Skeletal muscle satellite cell (primary cell): Measurements from ENCODE around the gene PRDM11.
"Not testable (repeated sequence)": the region's sequence is repeated elsewhere in the genome, so short reads cannot be mapped to it uniquely, and the experiment has no call there.

Experiments
- H3K27me3 ChIP-seq: 2 replicates; pipeline ENCODE4 v1.7.0; 2013; ENCODE audit warnings: low read length; ENCODE audit not compliant: control insufficient read depth, insufficient read depth
- H3K36me3 ChIP-seq: 2 replicates; pipeline ENCODE4 v1.7.0; 2013; ENCODE audit warnings: mild to moderate bottlenecking, control low read depth, low read length; ENCODE audit not compliant: insufficient read depth
- H3K4me1 ChIP-seq: 2 replicates; pipeline ENCODE4 v1.7.0; 2013; ENCODE audit warnings: low read length; ENCODE audit not compliant: control insufficient read depth, insufficient read depth
- H3K4me2 ChIP-seq: 2 replicates; pipeline ENCODE4 v1.7.0; 2013; ENCODE audit warnings: mild to moderate bottlenecking, low read length
- H3K4me3 ChIP-seq: 2 replicates; pipeline ENCODE4 v1.7.0; 2013; ENCODE audit warnings: low read length
- H3K9ac ChIP-seq: 2 replicates; pipeline ENCODE4 v1.7.0; 2013; ENCODE audit warnings: mild to moderate bottlenecking, low read depth, low read length, moderate library complexity
- H3K9me3 ChIP-seq: replicated peaks from 2 replicates; pipeline ENCODE4 v1.7.0; 2013; ENCODE audit warnings: mild to moderate bottlenecking, control low read depth, low read length

PRDM11 gene

GRCh38 chr11:45106440-45106839 lies 40.0 kb upstream of the PRDM11 start:
- peaks cover 10% of the 10 kb centered on the region for H3K4me1 ChIP-seq
- H3K9me3 ChIP-seq: no peaks in the 10 kb centered on the region
- peaks cover 42% of the 10 kb centered on the region for H3K27me3 ChIP-seq
- H3K4me2 ChIP-seq: no peak overlapping the region
- H3K4me3 ChIP-seq: no peak overlapping the region
- no peaks in the 10 kb centered on the region for H3K36me3 ChIP-seq
- H3K9ac ChIP-seq: no peak overlapping the region

GRCh38 chr11:45107029-45107428 lies 39.4 kb upstream of the PRDM11 start:
- Histone ChIP-seq H3K4me2 (no peak overlapping the region), H3K27me3 (peaks cover 45% of the 10 kb centered on the region), H3K9me3 (no peaks in the 10 kb centered on the region), H3K9ac (no peak overlapping the region), H3K4me1 (peaks cover 10% of the 10 kb centered on the region), H3K36me3 (no peaks in the 10 kb centered on the region), H3K4me3 (no peak overlapping the region)

- Histone ChIP-seq H3K9me3 (no peaks in the 10 kb centered on the region), H3K4me3 (no peak overlapping the region), H3K9ac (no peak overlapping the region), H3K27me3 (peaks cover 49% of the 10 kb centered on the region), H3K4me1 (no peaks in the 10 kb centered on the region), H3K36me3 (no peaks in the 10 kb centered on the region), H3K4me2 (no peak overlapping the region)
Measured at GRCh38 chr11:45108070-45109064, 38.1 kb upstream of the PRDM11 start.

- Histone ChIP-seq H3K4me1 (no peaks in the 10 kb centered on the region), H3K9ac (no peak overlapping the region), H3K27me3 (peaks cover 52% of the 10 kb centered on the region), H3K4me3 (no peak overlapping the region), H3K9me3 (no peaks in the 10 kb centered on the region), H3K4me2 (no peak overlapping the region), H3K36me3 (no peaks in the 10 kb centered on the region)
Measured at GRCh38 chr11:45109400-45109799, 37.0 kb upstream of the PRDM11 start.

- no peaks in the 10 kb centered on the region for H3K36me3 ChIP-seq
- H3K4me3 ChIP-seq: no peak overlapping the region
- H3K4me2 ChIP-seq: no peak overlapping the region
- no peaks in the 10 kb centered on the region for H3K9me3 ChIP-seq
- H3K27me3 ChIP-seq: peaks cover 53% of the 10 kb centered on the region
- no peak overlapping the region for H3K9ac ChIP-seq
- no peaks in the 10 kb centered on the region for H3K4me1 ChIP-seq
Measured at GRCh38 chr11:45110562-45110961, 35.9 kb upstream of the PRDM11 start.

- H3K4me1 ChIP-seq: no peaks in the 10 kb centered on the region
- H3K36me3 ChIP-seq: no peaks in the 10 kb centered on the region
- H3K9ac ChIP-seq: no peak overlapping the region
- H3K4me2 ChIP-seq: no peak overlapping the region
- no peaks in the 10 kb centered on the region for H3K9me3 ChIP-seq
- H3K27me3 ChIP-seq: peaks cover 56% of the 10 kb centered on the region
- H3K4me3 ChIP-seq: no peak overlapping the region
Measured at GRCh38 chr11:45113807-45114206, 32.6 kb upstream of the PRDM11 start.

- H3K9me3 ChIP-seq, H3K4me1 ChIP-seq, H3K4me3 ChIP-seq, H3K9ac ChIP-seq, H3K4me2 ChIP-seq, H3K36me3 ChIP-seq: not testable (repeated sequence)
- H3K27me3 ChIP-seq: peaks cover 28% of the 10 kb centered on the region
Measured at GRCh38 chr11:45127836-45128235, 18.6 kb upstream of the PRDM11 start.

GRCh38 chr11:45133878-45134277 lies 12.6 kb upstream of the PRDM11 start:
- Histone ChIP-seq H3K36me3 (no peaks in the 10 kb centered on the region), H3K27me3 (peaks cover 66% of the 10 kb centered on the region), H3K4me1 (no peaks in the 10 kb centered on the region), H3K4me3 (no peak overlapping the region), H3K9me3 (no peaks in the 10 kb centered on the region), H3K4me2 (no peak overlapping the region), H3K9ac (no peak overlapping the region)

- Histone ChIP-seq H3K9me3 (no peaks in the 10 kb centered on the region), H3K27me3 (peaks cover 61% of the 10 kb centered on the region), H3K9ac (no peak overlapping the region), H3K4me2 (no peak overlapping the region), H3K4me1 (peaks cover 5% of the 10 kb centered on the region), H3K4me3 (no peak overlapping the region), H3K36me3 (no peaks in the 10 kb centered on the region)
Measured at GRCh38 chr11:45141171-45141570, 5.3 kb upstream of the PRDM11 start.

GRCh38 chr11:45141631-45142030 lies 4.8 kb upstream of the PRDM11 start:
- H3K9me3 ChIP-seq: no peaks in the 10 kb centered on the region
- no peaks in the 10 kb centered on the region for H3K36me3 ChIP-seq
- no peak overlapping the region for H3K4me3 ChIP-seq
- no peak overlapping the region for H3K9ac ChIP-seq
- H3K4me2 ChIP-seq: no peak overlapping the region
- H3K4me1 ChIP-seq: peaks cover 5% of the 10 kb centered on the region
- H3K27me3 ChIP-seq: peaks cover 57% of the 10 kb centered on the region

- Histone ChIP-seq H3K27me3 (peaks cover 56% of the 10 kb centered on the region), H3K9ac (no peak overlapping the region), H3K36me3 (no peaks in the 10 kb centered on the region), H3K9me3 (no peaks in the 10 kb centered on the region), H3K4me3 (no peak overlapping the region), H3K4me1 (peaks cover 7% of the 10 kb centered on the region), H3K4me2 (no peak overlapping the region)
Measured at GRCh38 chr11:45142241-45143055, 4.0 kb upstream of the PRDM11 start.
